HepG2 (cell line): ENCODE measurements around the gene BTRC. TPM values are rescaled to one million over a fixed set of nuclear protein-coding genes. Genes with fewer than 3 reads are reported as not detected.
A peak's percentile ranks its signal among the peaks of the same experiment; 100 is the strongest.

Experiments
- AKAP8 ChIP-seq: sonication (generic); formaldehyde crosslinking; IDR thresholded peaks from 2 replicates; pipeline ENCODE4 v1.5.1; 2020; ENCODE audit warnings: mild to moderate bottlenecking, missing genetic modification reagents
- BCL6 ChIP-seq: IDR thresholded peaks from 2 replicates; pipeline ENCODE4 v1.6.1; 2016; ENCODE audit warnings: missing genetic modification reagents, missing compliant biosample characterization
- CEBPG ChIP-seq: IDR thresholded peaks from 2 replicates; pipeline ENCODE4 v1.6.1; 2016
- DNMT1 ChIP-seq: sonication (generic); formaldehyde crosslinking; IDR thresholded peaks from 2 replicates; pipeline ENCODE4 v1.5.1; 2020; ENCODE audit warnings: mild to moderate bottlenecking, missing genetic modification reagents
- GABPA ChIP-seq, 2 experiments: IDR thresholded peaks; 2 replicates each; pipeline ENCODE4 v1.6.1; 2011 to 2016; ENCODE audit warnings: low read depth in 2 of 2, low read length in 1 of 2, missing biosample characterization in 1 of 2, missing genetic modification characterization in 1 of 2
- HMG20B ChIP-seq: conservative IDR thresholded peaks from 2 replicates; pipeline ENCODE4 v1.6.1; 2016; ENCODE audit warnings: missing genetic modification reagents, missing compliant biosample characterization
- HMGXB3 ChIP-seq: sonication (generic); formaldehyde crosslinking; IDR thresholded peaks from 2 replicates; pipeline ENCODE4 v1.4.0; 2020; ENCODE audit warnings: missing genetic modification reagents, borderline replicate concordance
- HOXA3 ChIP-seq: sonication (generic); formaldehyde crosslinking; IDR thresholded peaks from 2 replicates; pipeline ENCODE4 v1.5.0; 2020; ENCODE audit warnings: missing genetic modification reagents
- KMT2A ChIP-seq: sonication (generic); formaldehyde crosslinking; IDR thresholded peaks from 2 replicates; pipeline ENCODE4 v1.4.0; 2020; ENCODE audit warnings: missing genetic modification reagents
- NONO ChIP-seq, 2 experiments: fragments of 450-650 bp in 1 of 2; sonication (generic) in 1 of 2; formaldehyde crosslinking in 1 of 2; IDR thresholded peaks in 1 of 2; conservative IDR thresholded peaks in 1 of 2; 2 replicates each; pipeline versions ENCODE4 v1.6.1 to v1.8.0; 2017 to 2022; ENCODE audit warnings: mild to moderate bottlenecking in 1 of 2, missing genetic modification reagents in 1 of 2, moderate library complexity in 1 of 2
- NR2F2 ChIP-seq: IDR thresholded peaks from 2 replicates; pipeline ENCODE4 v1.6.1; 2012; ENCODE audit warnings: low read depth, inconsistent platforms, borderline replicate concordance
- RFX5 ChIP-seq: IDR thresholded peaks from 2 replicates; pipeline ENCODE4 v1.6.1; 2011; ENCODE audit warnings: low read depth, low read length, improper control_type of control experiment
- SIX4 ChIP-seq: sonication (generic); formaldehyde crosslinking; IDR thresholded peaks from 2 replicates; pipeline ENCODE4 v1.4.0; 2020; ENCODE audit warnings: missing genetic modification reagents
- ZBTB21 ChIP-seq: sonication (generic); formaldehyde crosslinking; IDR thresholded peaks from 2 replicates; pipeline ENCODE4 v1.4.0; 2020; ENCODE audit warnings: missing genetic modification reagents
- ZFP36L1 ChIP-seq: sonication (generic); formaldehyde crosslinking; IDR thresholded peaks from 2 replicates; pipeline ENCODE4 v1.8.0; 2022; ENCODE audit warnings: mild to moderate bottlenecking, missing genetic modification reagents, moderate library complexity
- ZFP62 ChIP-seq: sonication (generic); formaldehyde crosslinking; IDR thresholded peaks from 2 replicates; pipeline ENCODE4 v1.4.0; 2020; ENCODE audit warnings: missing genetic modification reagents
- ZNF234 ChIP-seq: sonication (generic); formaldehyde crosslinking; conservative IDR thresholded peaks from 2 replicates; pipeline ENCODE4 v1.5.1; 2020; ENCODE audit warnings: mild to moderate bottlenecking, missing genetic modification reagents
- ZNF276 ChIP-seq: sonication (generic); formaldehyde crosslinking; IDR thresholded peaks from 2 replicates; pipeline ENCODE4 v1.4.0; 2020; ENCODE audit warnings: mild to moderate bottlenecking, low read depth, missing genetic modification reagents
- ZNF503 ChIP-seq: sonication (generic); formaldehyde crosslinking; IDR thresholded peaks from 2 replicates; pipeline ENCODE4 v1.4.0; 2020; ENCODE audit warnings: missing genetic modification reagents
- polyA plus RNA-seq, 8 experiments: library from polyadenylated mRNA; depleted of rRNA in 3 of 8; stranded (reverse) in 7 of 8; unstranded in 1 of 8; fragments of >200 nt; fragmentation: Illumina TruSeq in 4 of 8; extraction: Trizol in 4 of 8; gene quantifications; 2 replicates each; pipeline versions ENCODE4 v1.2.1 to v1.2.3, GENCODE V29; 2011 to 2016; ENCODE audit warnings: low read depth in 4 of 8, missing spikeins in 1 of 8, mixed read lengths in 1 of 8; ENCODE audit not compliant: insufficient read depth in 1 of 8
- total RNA-seq, 5 experiments: library from RNA; depleted of rRNA; stranded (reverse); fragments of >200 nt; fragmentation: Illumina TruSeq; extraction: Trizol; gene quantifications; 2 replicates each; pipeline ENCODE4 v1.2.3, GENCODE V29; 2016; ENCODE audit warnings: low read depth in 1 of 5
- TF ChIP-seq, protein P1 (sequence below): IDR thresholded peaks from 2 replicates; pipeline ENCODE4 v1.6.1; 2016; ENCODE audit warnings: mild to moderate bottlenecking, missing biosample characterization, missing genetic modification reagents
- TF ChIP-seq, protein P2 (sequence below): sonication (generic); formaldehyde crosslinking; IDR thresholded peaks from 2 replicates; pipeline ENCODE4 v1.5.0; 2020; ENCODE audit warnings: missing genetic modification reagents

The BTRC gene
- total and polyA plus RNA-seq, 2 of the 13 experiments (the other 11 are each of a cell fraction or from before 2014, with no cell fraction given): 12.0 to 14.4 TPM

GRCh38 chr10:101353692-101354327, at the start of gene BTRC (continued):
- peak; percentile 81; the same call in 1 of the 2 replicates for TF ChIP-seq HMGXB3 (CRISPR knock-in tag)
- peak; percentile 36; the same call in 1 of the 2 replicates for TF ChIP-seq ZNF503
- no peak for TF ChIP-seq GABPA (IDR thresholded peaks at IDR 0.05; ENCODE audit: low read depth, low read length)
- TF ChIP-seq GABPA (CRISPR knock-in tag; IDR thresholded peaks at IDR 0.05; ENCODE audit: low read depth): peak; percentile 87
- no peak for TF ChIP-seq NR2F2
- TF ChIP-seq ZFP36L1 (CRISPR knock-in tag): no peak
- no peak for TF ChIP-seq RFX5
- TF ChIP-seq ZNF234 (CRISPR knock-in tag): no peak
- peak; percentile 33; the same call in 1 of the 2 replicates for TF ChIP-seq SIX4 (CRISPR knock-in tag)
- TF ChIP-seq BCL6 (CRISPR knock-in tag): no peak
- TF ChIP-seq HMG20B (CRISPR knock-in tag): no peak
- TF ChIP-seq ZBTB21 (CRISPR knock-in tag): no peak
- peak; percentile 53 for TF ChIP-seq CEBPG
- TF ChIP-seq AKAP8 (CRISPR knock-in tag): no peak
- TF ChIP-seq KMT2A: peak; percentile 57
- TF ChIP-seq HOXA3 (CRISPR knock-in tag): peak; percentile 77; the same call in 1 of the 2 replicates
- 0 out of 2 replicates have a peak, but pooled peaks have one; percentile 19 for TF ChIP-seq ZNF276 (CRISPR knock-in tag)
- TF ChIP-seq ZFP62 (CRISPR knock-in tag): no peak
- TF ChIP-seq NONO (IDR thresholded peaks at IDR 0.05): no peak
- peak; percentile 89 for TF ChIP-seq NONO (CRISPR knock-in tag; conservative IDR thresholded peaks at IDR 0.05)
- TF ChIP-seq DNMT1 (CRISPR knock-in tag): no peak
- TF ChIP-seq, protein P1, sequence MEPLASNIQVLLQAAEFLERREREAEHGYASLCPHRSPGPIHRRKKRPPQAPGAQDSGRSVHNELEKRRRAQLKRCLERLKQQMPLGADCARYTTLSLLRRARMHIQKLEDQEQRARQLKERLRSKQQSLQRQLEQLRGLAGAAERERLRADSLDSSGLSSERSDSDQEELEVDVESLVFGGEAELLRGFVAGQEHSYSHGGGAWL (CRISPR knock-in tag): no peak; the same call in 1 of the 2 replicates
- TF ChIP-seq, protein P2, sequence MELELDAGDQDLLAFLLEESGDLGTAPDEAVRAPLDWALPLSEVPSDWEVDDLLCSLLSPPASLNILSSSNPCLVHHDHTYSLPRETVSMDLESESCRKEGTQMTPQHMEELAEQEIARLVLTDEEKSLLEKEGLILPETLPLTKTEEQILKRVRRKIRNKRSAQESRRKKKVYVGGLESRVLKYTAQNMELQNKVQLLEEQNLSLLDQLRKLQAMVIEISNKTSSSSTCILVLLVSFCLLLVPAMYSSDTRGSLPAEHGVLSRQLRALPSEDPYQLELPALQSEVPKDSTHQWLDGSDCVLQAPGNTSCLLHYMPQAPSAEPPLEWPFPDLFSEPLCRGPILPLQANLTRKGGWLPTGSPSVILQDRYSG: no peak
